Left lung (tissue), 10 donors: ENCODE data around the gene ARGLU1. TPM values are rescaled to one million over a fixed set of nuclear protein-coding genes. Genes with fewer than 3 reads are reported as not detected.

Experiments used
- ATAC-seq: fragments of 200-7000 bp; cut with Tn5 transposase; one replicate; pipeline ENCODE4 v1.9.1; 2020; ENCODE audit warnings: moderate library complexity
- DNase-seq, 4 donors: peaks; one replicate each; pipeline ENCODE4 v3.0.0-alpha.2; 2013 to 2020
- H3K27ac ChIP-seq, 2 donors: fragments of 200-600 bp; sonication (generic) in 1 of 2; one replicate each; pipeline versions ENCODE4 v1.5.0 to v1.8.0; 2020 to 2021
- H3K27me3 ChIP-seq, 2 donors: fragments of 200-600 bp; sonication (generic) in 1 of 2; one replicate each; pipeline versions ENCODE4 v1.5.0 to v1.8.0; 2020 to 2021
- H3K36me3 ChIP-seq, 2 donors: fragments of 200-600 bp; sonication (generic) in 1 of 2; one replicate each; pipeline versions ENCODE4 v1.5.0 to v1.8.0; 2020 to 2021
- H3K4me1 ChIP-seq, 2 donors: fragments of 200-600 bp; one replicate each; pipeline ENCODE4 v1.8.0; 2021
- H3K4me3 ChIP-seq, 2 donors: fragments of 200-600 bp; sonication (generic) in 1 of 2; one replicate each; pipeline versions ENCODE4 v1.5.0 to v1.8.0; 2020 to 2021; ENCODE audit warnings: mild to moderate bottlenecking in 1 of 2
- H3K9me3 ChIP-seq, 2 donors: fragments of 200-600 bp; sonication (generic) in 1 of 2; one replicate each; pipeline versions ENCODE4 v1.5.0 to v1.8.0; 2020 to 2021
- intact Hi-C, 2 donors: fragments of 100-400 bp; cut with DNase I; formaldehyde crosslinking; loops; one replicate each; pipeline versions ENCODE4 v1.11.2 to v1.14.2; 2022
- polyA plus RNA-seq, 6 donors: library from polyadenylated mRNA; unstranded; fragments of 120-200 nt; gene quantifications; one replicate each; pipeline ENCODE4 v1.2.1, GENCODE V29; 2013; ENCODE audit not compliant: insufficient read length in 6 of 6
- total RNA-seq, 2 donors: library from RNA; stranded (reverse); fragmentation: NEBNext Ultra II Directional; extraction: Animal tissue kit (Norgen Biotek cat#: 25700); gene quantifications; one replicate each; pipeline ENCODE4 v1.2.1, GENCODE V29; 2021
- TF ChIP-seq, protein P1 (sequence below), 2 donors: fragments of 200-600 bp; sonication (generic) in 1 of 2; IDR thresholded peaks; one replicate each; pipeline versions ENCODE4 v1.5.0 to v1.8.0; 2021; ENCODE audit warnings: antibody characterized with exemption in 2 of 2
- donor health status: DM: no; HTN: yes; CAD: no.
- donor health status: DM: no; HTN: no; CAD: no.

The ARGLU1 gene
- total and polyA plus RNA-seq, 8 donors, result 67.3 to 482 (median 387) TPM

DNA sequence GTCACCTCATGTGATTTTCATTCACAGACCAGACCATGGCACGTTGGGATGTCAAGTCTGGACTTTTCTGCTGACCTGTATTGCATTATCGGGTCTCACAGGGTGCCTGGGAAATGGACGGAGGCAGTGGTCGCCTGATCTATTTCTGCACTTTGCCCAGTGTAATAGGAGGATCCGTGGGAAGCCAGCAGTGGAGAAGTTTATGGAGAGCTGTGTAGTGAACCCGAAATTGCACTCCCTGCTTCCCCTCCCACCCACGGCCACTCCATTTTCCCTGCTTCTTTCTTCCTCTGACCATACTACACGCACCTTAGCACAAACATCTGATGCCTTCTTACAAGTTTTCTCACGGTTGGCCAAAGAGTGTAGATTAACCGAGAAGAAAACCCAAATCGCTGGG, 49.4 kb downstream of the ARGLU1 start:
- Histone ChIP-seq H3K36me3 (no peaks in the 10 kb centered on the region), H3K27me3 (no peaks in the 10 kb centered on the region), H3K27ac (no peak overlapping the region), H3K4me1 (peaks cover 21 to 41% of the 10 kb centered on the region in 2 donors), H3K9me3 (no peaks in the 10 kb centered on the region), H3K4me3 (no peak overlapping the region)
- TF ChIP-seq, protein P1, sequence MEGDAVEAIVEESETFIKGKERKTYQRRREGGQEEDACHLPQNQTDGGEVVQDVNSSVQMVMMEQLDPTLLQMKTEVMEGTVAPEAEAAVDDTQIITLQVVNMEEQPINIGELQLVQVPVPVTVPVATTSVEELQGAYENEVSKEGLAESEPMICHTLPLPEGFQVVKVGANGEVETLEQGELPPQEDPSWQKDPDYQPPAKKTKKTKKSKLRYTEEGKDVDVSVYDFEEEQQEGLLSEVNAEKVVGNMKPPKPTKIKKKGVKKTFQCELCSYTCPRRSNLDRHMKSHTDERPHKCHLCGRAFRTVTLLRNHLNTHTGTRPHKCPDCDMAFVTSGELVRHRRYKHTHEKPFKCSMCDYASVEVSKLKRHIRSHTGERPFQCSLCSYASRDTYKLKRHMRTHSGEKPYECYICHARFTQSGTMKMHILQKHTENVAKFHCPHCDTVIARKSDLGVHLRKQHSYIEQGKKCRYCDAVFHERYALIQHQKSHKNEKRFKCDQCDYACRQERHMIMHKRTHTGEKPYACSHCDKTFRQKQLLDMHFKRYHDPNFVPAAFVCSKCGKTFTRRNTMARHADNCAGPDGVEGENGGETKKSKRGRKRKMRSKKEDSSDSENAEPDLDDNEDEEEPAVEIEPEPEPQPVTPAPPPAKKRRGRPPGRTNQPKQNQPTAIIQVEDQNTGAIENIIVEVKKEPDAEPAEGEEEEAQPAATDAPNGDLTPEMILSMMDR (IDR thresholded peaks at IDR 0.05), result no peak
- ATAC-seq (no peak), DNase-seq (no peak)
- intact Hi-C loops, result no loop called here

DNA sequence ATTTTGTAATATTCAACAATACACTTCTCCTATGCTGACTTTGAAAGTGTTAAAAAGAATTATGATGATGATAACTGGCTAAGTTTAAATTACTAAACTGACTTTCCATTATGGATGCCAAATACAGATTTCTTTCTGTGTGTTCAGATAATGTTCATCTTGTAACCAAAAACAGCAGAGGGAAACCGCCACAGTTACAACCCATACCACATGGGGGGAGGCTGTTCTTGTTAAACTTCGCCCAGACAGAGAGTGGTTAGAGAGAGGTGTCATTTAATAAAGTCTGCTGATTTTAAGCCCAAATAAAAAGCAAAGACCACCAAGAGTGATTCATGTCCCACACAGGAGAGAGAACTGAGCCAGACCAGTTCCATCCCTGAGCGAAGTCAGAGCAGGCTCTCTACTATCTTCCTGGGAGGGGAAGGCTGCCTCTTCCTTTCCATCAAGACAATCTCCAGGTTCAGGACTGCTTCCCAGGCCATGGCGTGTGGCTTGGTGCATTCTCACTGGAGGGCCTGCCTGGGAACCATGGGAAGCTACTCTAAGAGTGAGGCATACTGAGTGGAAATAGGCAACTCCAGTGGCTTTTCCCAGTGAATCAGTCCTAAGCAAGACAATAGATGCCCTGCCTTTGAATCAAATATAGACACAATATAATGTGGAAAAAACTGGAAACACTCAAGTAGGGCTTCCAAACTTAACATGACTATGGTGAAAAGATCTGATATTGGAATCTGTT, 50.7 kb downstream of the ARGLU1 start:
- Histone ChIP-seq H3K36me3 (no peaks in the 10 kb centered on the region), H3K4me3 (no peak overlapping the region), H3K27me3 (no peaks in the 10 kb centered on the region), H3K9me3 (no peaks in the 10 kb centered on the region), H3K27ac (no peak overlapping the region), H3K4me1 (peaks cover 15 to 31% of the 10 kb centered on the region in 2 donors)
- DNase-seq (no peak), ATAC-seq (no peak)
- intact Hi-C loops, result no loop called here
- TF ChIP-seq, protein P1 (IDR thresholded peaks at IDR 0.05), result no peak

DNA sequence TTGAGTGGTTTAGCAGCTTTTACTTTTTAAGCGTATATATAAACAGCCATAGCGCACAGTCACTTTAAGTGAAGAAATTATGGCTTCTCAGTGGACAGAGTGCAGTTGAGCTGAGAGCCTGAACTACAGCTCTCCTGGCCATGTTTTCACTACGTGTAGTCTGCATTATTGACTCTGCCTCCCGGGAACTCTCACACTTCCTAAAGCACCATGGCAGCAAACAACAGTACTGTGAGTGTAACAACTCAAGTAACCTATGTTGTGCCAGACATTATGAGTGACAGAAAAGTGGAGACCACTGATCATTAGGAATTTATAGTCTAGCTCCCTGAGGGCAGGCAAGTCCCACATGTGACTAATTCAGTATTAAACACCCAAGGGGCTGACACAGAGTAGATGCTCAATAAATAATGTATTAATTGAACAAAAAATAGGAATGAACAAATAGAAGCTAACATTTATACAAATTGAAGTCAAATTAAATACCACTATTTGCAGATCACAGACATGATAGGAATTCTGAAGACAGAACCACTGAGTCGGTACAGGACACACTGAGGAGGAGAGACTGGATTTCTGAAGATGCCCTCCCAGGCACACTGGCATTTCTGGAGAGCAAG, 52.2 kb downstream of the ARGLU1 start:
- Histone ChIP-seq H3K9me3 (no peaks in the 10 kb centered on the region), H3K36me3 (peaks cover 0 to 3% of the 10 kb centered on the region in 2 donors), H3K27ac (no peak overlapping the region), H3K27me3 (no peaks in the 10 kb centered on the region), H3K4me1 (peaks cover 11 to 23% of the 10 kb centered on the region in 2 donors), H3K4me3 (no peak overlapping the region)
- DNase-seq (no peak), ATAC-seq (peak; percentile 55)
- TF ChIP-seq, protein P1 (IDR thresholded peaks at IDR 0.05), result no peak
- intact Hi-C loops, result no loop called here

DNA sequence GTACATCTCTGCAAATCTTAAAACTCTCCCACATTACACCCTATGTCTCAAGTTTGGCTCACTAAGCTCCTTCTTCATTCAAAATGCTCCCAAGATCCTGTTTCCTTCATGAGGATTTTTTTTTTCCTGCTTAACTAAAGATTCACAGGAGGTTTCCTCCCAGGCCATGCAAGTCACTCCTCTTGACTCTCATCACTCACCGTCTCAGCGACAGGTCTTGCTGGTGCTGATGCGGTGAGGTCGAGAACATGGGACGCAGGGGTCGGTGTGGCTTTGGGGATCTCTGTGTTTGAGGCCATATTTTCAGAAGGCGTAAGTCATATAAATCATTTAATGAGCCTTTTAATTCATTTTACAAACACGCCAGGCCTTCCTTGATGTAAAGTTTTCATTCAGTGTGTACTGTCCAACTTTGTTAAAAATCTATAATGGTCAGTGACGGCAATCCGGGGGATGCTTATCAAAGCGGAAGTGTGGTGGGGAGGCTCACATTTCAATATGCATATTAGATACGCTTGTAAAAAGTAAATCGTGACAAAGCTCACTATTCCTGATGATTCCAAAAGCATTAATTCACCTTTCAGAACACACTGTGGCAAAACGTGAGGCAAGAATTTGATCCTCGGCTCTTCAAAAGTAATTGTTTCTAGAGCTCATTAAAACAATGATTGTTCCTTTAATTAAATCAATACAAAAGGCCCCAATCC, 52.9 kb downstream of the ARGLU1 start:
- Histone ChIP-seq H3K27ac (no peak overlapping the region), H3K9me3 (no peaks in the 10 kb centered on the region), H3K4me3 (no peak overlapping the region), H3K27me3 (no peaks in the 10 kb centered on the region), H3K36me3 (peaks cover 0 to 9% of the 10 kb centered on the region in 2 donors), H3K4me1 (peaks cover 8 to 16% of the 10 kb centered on the region in 2 donors)
- DNase-seq, result no peak
- ATAC-seq, result no peak
- intact Hi-C loops, result no loop called here
- TF ChIP-seq, protein P1 (IDR thresholded peaks at IDR 0.05), result no peak
